Right lobe of liver (tissue), 4 donors: ENCODE data around the gene CBX3.

ENCODE experiments used
- POLR2A ChIP-seq: fragments of 450-650 bp; IDR thresholded peaks from one replicate; pipeline ENCODE4 v1.6.1; 2017; ENCODE audit warnings: antibody characterized with exemption, mild to moderate bottlenecking
- TF ChIP-seq, protein P1 (sequence below), 4 donors: fragments of 200-600 bp in 3 of 4; fragments of 450-650 bp in 1 of 4; IDR thresholded peaks; one replicate each; pipeline versions ENCODE4 v1.5.1 to v1.8.0; 2016 to 2022; ENCODE audit warnings: antibody characterized with exemption in 4 of 4, mild to moderate bottlenecking in 2 of 4
- donor health status: DM: no; HTN: no; CAD: no.
- donor health status: DM: no; HTN: no; CAD: no.
- donor health status: DM: no; HTN: yes; CAD: no.

DNA sequence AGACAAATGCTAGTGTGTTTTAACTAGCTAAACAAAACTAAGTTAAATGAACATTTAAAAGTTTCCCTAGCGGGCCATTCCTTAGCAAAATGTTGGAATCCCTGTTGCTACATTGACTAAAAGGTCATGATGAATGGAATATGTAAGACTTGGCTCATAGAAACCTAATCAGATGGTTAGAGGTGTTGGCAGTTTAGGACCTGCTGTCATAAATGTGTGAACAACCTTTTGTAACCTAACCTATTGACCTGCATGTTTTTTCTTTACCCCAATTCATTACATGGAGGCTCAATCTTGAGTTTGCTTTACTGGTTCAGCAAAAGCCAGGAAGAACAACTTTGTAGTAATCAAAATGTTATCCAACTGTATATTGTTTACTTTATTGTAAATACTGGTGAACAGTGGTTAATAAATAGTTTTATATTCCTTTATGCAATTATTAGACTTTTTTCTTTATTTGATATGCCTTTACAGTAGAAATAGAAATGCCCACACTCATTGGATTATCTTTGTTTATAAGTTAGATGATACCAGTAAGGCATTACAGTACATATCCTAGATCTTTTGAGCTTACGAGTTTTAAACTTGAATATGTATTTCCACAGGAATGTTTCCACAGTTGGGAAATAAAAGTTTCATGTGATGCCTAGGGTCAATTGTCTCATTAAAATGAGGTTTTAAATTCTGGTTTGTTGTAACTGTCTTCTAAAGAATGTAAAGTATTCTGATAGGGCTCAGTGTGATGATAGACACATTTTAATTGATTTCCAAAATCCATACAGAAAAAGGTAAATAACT, 11.6 kb downstream of the CBX3 start:
- TF ChIP-seq, protein P1, sequence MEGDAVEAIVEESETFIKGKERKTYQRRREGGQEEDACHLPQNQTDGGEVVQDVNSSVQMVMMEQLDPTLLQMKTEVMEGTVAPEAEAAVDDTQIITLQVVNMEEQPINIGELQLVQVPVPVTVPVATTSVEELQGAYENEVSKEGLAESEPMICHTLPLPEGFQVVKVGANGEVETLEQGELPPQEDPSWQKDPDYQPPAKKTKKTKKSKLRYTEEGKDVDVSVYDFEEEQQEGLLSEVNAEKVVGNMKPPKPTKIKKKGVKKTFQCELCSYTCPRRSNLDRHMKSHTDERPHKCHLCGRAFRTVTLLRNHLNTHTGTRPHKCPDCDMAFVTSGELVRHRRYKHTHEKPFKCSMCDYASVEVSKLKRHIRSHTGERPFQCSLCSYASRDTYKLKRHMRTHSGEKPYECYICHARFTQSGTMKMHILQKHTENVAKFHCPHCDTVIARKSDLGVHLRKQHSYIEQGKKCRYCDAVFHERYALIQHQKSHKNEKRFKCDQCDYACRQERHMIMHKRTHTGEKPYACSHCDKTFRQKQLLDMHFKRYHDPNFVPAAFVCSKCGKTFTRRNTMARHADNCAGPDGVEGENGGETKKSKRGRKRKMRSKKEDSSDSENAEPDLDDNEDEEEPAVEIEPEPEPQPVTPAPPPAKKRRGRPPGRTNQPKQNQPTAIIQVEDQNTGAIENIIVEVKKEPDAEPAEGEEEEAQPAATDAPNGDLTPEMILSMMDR (IDR thresholded peaks at IDR 0.05), result no peak
- no peak for TF ChIP-seq POLR2A
